Measurements from ENCODE around the gene HLX. TPM values are rescaled to one million over a fixed set of nuclear protein-coding genes. Genes with fewer than 3 reads are reported as not detected.

Gene HLX, protein sequence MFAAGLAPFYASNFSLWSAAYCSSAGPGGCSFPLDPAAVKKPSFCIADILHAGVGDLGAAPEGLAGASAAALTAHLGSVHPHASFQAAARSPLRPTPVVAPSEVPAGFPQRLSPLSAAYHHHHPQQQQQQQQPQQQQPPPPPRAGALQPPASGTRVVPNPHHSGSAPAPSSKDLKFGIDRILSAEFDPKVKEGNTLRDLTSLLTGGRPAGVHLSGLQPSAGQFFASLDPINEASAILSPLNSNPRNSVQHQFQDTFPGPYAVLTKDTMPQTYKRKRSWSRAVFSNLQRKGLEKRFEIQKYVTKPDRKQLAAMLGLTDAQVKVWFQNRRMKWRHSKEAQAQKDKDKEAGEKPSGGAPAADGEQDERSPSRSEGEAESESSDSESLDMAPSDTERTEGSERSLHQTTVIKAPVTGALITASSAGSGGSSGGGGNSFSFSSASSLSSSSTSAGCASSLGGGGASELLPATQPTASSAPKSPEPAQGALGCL
- 7.0 and 10.5 TPM in 2 replicates for total RNA-seq

GRCh38 chr1:220879076-220879508, at the start of gene HLX:
TSS of gene HLX (plus strand) at chr1:220879443. CDS start at chr1:220879858, 415 bp downstream.

Other genes starting within 250 kb of the HLX start
- 0.81 and 2.7 TPM in 2 replicates for gene C1orf115, start 189.1 kb upstream of the HLX start, total RNA-seq
- gene MTARC2, start 131.1 kb upstream of the HLX start, total RNA-seq: 2.1 and 3.8 TPM in 2 replicates
- 0.32 and 0.72 TPM in 2 replicates for gene MTARC1, start 92.5 kb upstream of the HLX start, total RNA-seq

All from cardiac atrium fibroblast (primary cell).